ENCODE measurements around the gene KISS1. TPM values are rescaled to one million over a fixed set of nuclear protein-coding genes. Genes with fewer than 3 reads are reported as not detected.

KISS1 gene
- total RNA-seq, 1 donor from 2014 or later, result not detected

GRCh38 chr1:204167730-204168129 lies 28.6 kb downstream of the KISS1 start:
- H3K36me3 ChIP-seq (ENCODE audit: control insufficient read depth in 3 of 3, insufficient read depth in 3 of 3, low read length in 3 of 3), result no peaks in the 10 kb centered on the region
- no peak overlapping the region for H3K4me3 ChIP-seq (ENCODE audit: low read length in 3 of 3)
- peaks cover 0 to 5% (median 2%) of the 10 kb centered on the region in 3 donors for H3K27me3 ChIP-seq (ENCODE audit: control insufficient read depth in 3 of 3, insufficient read depth in 3 of 3, low read length in 3 of 3)
- peaks cover 0 to 8% (median 0%) of the 10 kb centered on the region in 3 donors for H3K9me3 ChIP-seq (ENCODE audit: control insufficient read depth in 3 of 3, low read length in 3 of 3)
- no peak overlapping the region for H3K27ac ChIP-seq (ENCODE audit: low read depth, low read length)
- no peaks in the 10 kb centered on the region for H3K4me1 ChIP-seq (ENCODE audit: control insufficient read depth in 3 of 3, insufficient read depth in 3 of 3, low read length in 3 of 3)
- no peak overlapping the region for H3K9ac ChIP-seq (ENCODE audit: low read depth in 1 of 3, low read length in 3 of 3)

GRCh38 chr1:204166219-204166618 lies 30.1 kb downstream of the KISS1 start, which contains the start of gene REN:
Gene REN, minus strand, starts transcription at chr1:204166337. Its CDS starts 44 bp downstream, at chr1:204166293.
- H3K36me3 ChIP-seq (ENCODE audit: control insufficient read depth in 3 of 3, insufficient read depth in 3 of 3, low read length in 3 of 3), result no peaks in the 10 kb centered on the region
- H3K4me3 ChIP-seq (ENCODE audit: low read length in 3 of 3), result no peak within 1 kb of the TSS
- no peak within 1 kb of the TSS for H3K27ac ChIP-seq (ENCODE audit: low read depth, low read length)
- H3K9me3 ChIP-seq (ENCODE audit: control insufficient read depth in 3 of 3, low read length in 3 of 3), result peaks cover 0 to 8% (median 0%) of the 10 kb centered on the region in 3 donors
- no peak within 1 kb of the TSS for H3K9ac ChIP-seq (ENCODE audit: low read depth in 1 of 3, low read length in 3 of 3)
- peaks cover 6 to 15% (median 7%) of the 10 kb centered on the region in 3 donors for H3K27me3 ChIP-seq (ENCODE audit: control insufficient read depth in 3 of 3, insufficient read depth in 3 of 3, low read length in 3 of 3)
- H3K4me1 ChIP-seq (ENCODE audit: control insufficient read depth in 3 of 3, insufficient read depth in 3 of 3, low read length in 3 of 3), result peaks cover 0 to 4% (median 3%) of the 10 kb centered on the region in 3 donors

GRCh38 chr1:204162494-204163074 lies 33.7 kb downstream of the KISS1 start:
- H3K9ac ChIP-seq (ENCODE audit: low read depth in 1 of 3, low read length in 3 of 3), result no peak overlapping the region
- H3K36me3 ChIP-seq (ENCODE audit: control insufficient read depth in 3 of 3, insufficient read depth in 3 of 3, low read length in 3 of 3), result no peaks in the 10 kb centered on the region
- no peak overlapping the region for H3K4me3 ChIP-seq (ENCODE audit: low read length in 3 of 3)
- no peaks in the 10 kb centered on the region for H3K9me3 ChIP-seq (ENCODE audit: control insufficient read depth in 3 of 3, low read length in 3 of 3)
- H3K27me3 ChIP-seq (ENCODE audit: control insufficient read depth in 3 of 3, insufficient read depth in 3 of 3, low read length in 3 of 3), result peaks cover 7 to 34% (median 22%) of the 10 kb centered on the region in 3 donors
- no peak overlapping the region for H3K27ac ChIP-seq (ENCODE audit: low read depth, low read length)
- H3K4me1 ChIP-seq (ENCODE audit: control insufficient read depth in 3 of 3, insufficient read depth in 3 of 3, low read length in 3 of 3), result peaks cover 0 to 4% (median 3%) of the 10 kb centered on the region in 3 donors

- peaks cover 0 to 4% (median 3%) of the 10 kb centered on the region in 3 donors for H3K4me1 ChIP-seq (ENCODE audit: control insufficient read depth in 3 of 3, insufficient read depth in 3 of 3, low read length in 3 of 3)
- no peak overlapping the region for H3K4me3 ChIP-seq (ENCODE audit: low read length in 3 of 3)
- no peaks in the 10 kb centered on the region for H3K9me3 ChIP-seq (ENCODE audit: control insufficient read depth in 3 of 3, low read length in 3 of 3)
- H3K27me3 ChIP-seq (ENCODE audit: control insufficient read depth in 3 of 3, insufficient read depth in 3 of 3, low read length in 3 of 3), result peaks cover 7 to 37% (median 25%) of the 10 kb centered on the region in 3 donors
- no peak overlapping the region for H3K9ac ChIP-seq (ENCODE audit: low read depth in 1 of 3, low read length in 3 of 3)
- no peak overlapping the region for H3K27ac ChIP-seq (ENCODE audit: low read depth, low read length)
- H3K36me3 ChIP-seq (ENCODE audit: control insufficient read depth in 3 of 3, insufficient read depth in 3 of 3, low read length in 3 of 3), result no peaks in the 10 kb centered on the region
Measured at GRCh38 chr1:204161609-204162493, 34.4 kb downstream of the KISS1 start.

GRCh38 chr1:204157962-204158361 lies 38.3 kb downstream of the KISS1 start:
- no peaks in the 10 kb centered on the region for H3K9me3 ChIP-seq (ENCODE audit: control insufficient read depth in 3 of 3, low read length in 3 of 3)
- H3K36me3 ChIP-seq (ENCODE audit: control insufficient read depth in 3 of 3, insufficient read depth in 3 of 3, low read length in 3 of 3), result no peaks in the 10 kb centered on the region
- no peak overlapping the region for H3K27ac ChIP-seq (ENCODE audit: low read depth, low read length)
- no peak overlapping the region for H3K4me3 ChIP-seq (ENCODE audit: low read length in 3 of 3)
- no peak overlapping the region for H3K9ac ChIP-seq (ENCODE audit: low read depth in 1 of 3, low read length in 3 of 3)
- H3K4me1 ChIP-seq (ENCODE audit: control insufficient read depth in 3 of 3, insufficient read depth in 3 of 3, low read length in 3 of 3), result peaks cover 0 to 4% (median 3%) of the 10 kb centered on the region in 3 donors
- peaks cover 18 to 51% (median 30%) of the 10 kb centered on the region in 3 donors for H3K27me3 ChIP-seq (ENCODE audit: control insufficient read depth in 3 of 3, insufficient read depth in 3 of 3, low read length in 3 of 3)

- no peak overlapping the region for H3K27ac ChIP-seq (ENCODE audit: low read depth, low read length)
- no peaks in the 10 kb centered on the region for H3K36me3 ChIP-seq (ENCODE audit: control insufficient read depth in 3 of 3, insufficient read depth in 3 of 3, low read length in 3 of 3)
- H3K9me3 ChIP-seq (ENCODE audit: control insufficient read depth in 3 of 3, low read length in 3 of 3), result no peaks in the 10 kb centered on the region
- peaks cover 5 to 8% (median 6%) of the 10 kb centered on the region in 3 donors for H3K4me1 ChIP-seq (ENCODE audit: control insufficient read depth in 3 of 3, insufficient read depth in 3 of 3, low read length in 3 of 3)
- H3K27me3 ChIP-seq (ENCODE audit: control insufficient read depth in 3 of 3, insufficient read depth in 3 of 3, low read length in 3 of 3), result peaks cover 25 to 49% (median 31%) of the 10 kb centered on the region in 3 donors
- H3K9ac ChIP-seq (ENCODE audit: low read depth in 1 of 3, low read length in 3 of 3), result no peak overlapping the region
- no peak overlapping the region for H3K4me3 ChIP-seq (ENCODE audit: low read length in 3 of 3)
Measured at GRCh38 chr1:204155881-204156280, 40.4 kb downstream of the KISS1 start.

GRCh38 chr1:204154568-204155255 lies 41.6 kb downstream of the KISS1 start:
- no peak overlapping the region for H3K9ac ChIP-seq (ENCODE audit: low read depth in 1 of 3, low read length in 3 of 3)
- no peaks in the 10 kb centered on the region for H3K36me3 ChIP-seq (ENCODE audit: control insufficient read depth in 3 of 3, insufficient read depth in 3 of 3, low read length in 3 of 3)
- peaks cover 22 to 43% (median 25%) of the 10 kb centered on the region in 3 donors for H3K27me3 ChIP-seq (ENCODE audit: control insufficient read depth in 3 of 3, insufficient read depth in 3 of 3, low read length in 3 of 3)
- no peaks in the 10 kb centered on the region for H3K9me3 ChIP-seq (ENCODE audit: control insufficient read depth in 3 of 3, low read length in 3 of 3)
- H3K4me3 ChIP-seq (ENCODE audit: low read length in 3 of 3), result no peak overlapping the region
- H3K27ac ChIP-seq (ENCODE audit: low read depth, low read length), result no peak overlapping the region
- H3K4me1 ChIP-seq (ENCODE audit: control insufficient read depth in 3 of 3, insufficient read depth in 3 of 3, low read length in 3 of 3), result peaks cover 5 to 12% (median 8%) of the 10 kb centered on the region in 3 donors

- Histone ChIP-seq H3K9ac (ENCODE audit: low read depth in 1 of 3, low read length in 3 of 3) (no peak overlapping the region), H3K27me3 (ENCODE audit: control insufficient read depth in 3 of 3, insufficient read depth in 3 of 3, low read length in 3 of 3) (peaks cover 18 to 39% (median 25%) of the 10 kb centered on the region in 3 donors), H3K4me3 (ENCODE audit: low read length in 3 of 3) (no peak overlapping the region), H3K27ac (ENCODE audit: low read depth, low read length) (no peak overlapping the region), H3K9me3 (ENCODE audit: control insufficient read depth in 3 of 3, low read length in 3 of 3) (no peaks in the 10 kb centered on the region), H3K36me3 (ENCODE audit: control insufficient read depth in 3 of 3, insufficient read depth in 3 of 3, low read length in 3 of 3) (no peaks in the 10 kb centered on the region), H3K4me1 (ENCODE audit: control insufficient read depth in 3 of 3, insufficient read depth in 3 of 3, low read length in 3 of 3) (peaks cover 5 to 16% (median 8%) of the 10 kb centered on the region in 3 donors)
Measured at GRCh38 chr1:204153667-204154066, 42.6 kb downstream of the KISS1 start.

- H3K4me1 ChIP-seq (ENCODE audit: control insufficient read depth in 3 of 3, insufficient read depth in 3 of 3, low read length in 3 of 3), result peaks cover 5 to 18% (median 8%) of the 10 kb centered on the region in 3 donors
- H3K4me3 ChIP-seq (ENCODE audit: low read length in 3 of 3), result peak overlapping the region; percentile 30 to 52 (median 46)
- H3K27ac ChIP-seq (ENCODE audit: low read depth, low read length), result no peak overlapping the region
- H3K36me3 ChIP-seq (ENCODE audit: control insufficient read depth in 3 of 3, insufficient read depth in 3 of 3, low read length in 3 of 3), result no peaks in the 10 kb centered on the region
- peaks cover 18 to 41% (median 25%) of the 10 kb centered on the region in 3 donors for H3K27me3 ChIP-seq (ENCODE audit: control insufficient read depth in 3 of 3, insufficient read depth in 3 of 3, low read length in 3 of 3)
- H3K9me3 ChIP-seq (ENCODE audit: control insufficient read depth in 3 of 3, low read length in 3 of 3), result no peaks in the 10 kb centered on the region
- peak overlapping the region; percentile 5 to 47 (median 12) for H3K9ac ChIP-seq (ENCODE audit: low read depth in 1 of 3, low read length in 3 of 3)
Measured at GRCh38 chr1:204152310-204153044, 43.8 kb downstream of the KISS1 start.
